K562 (cell line): ENCODE measurements around the gene THSD8. TPM values are rescaled to one million over a fixed set of nuclear protein-coding genes. Genes with fewer than 3 reads are reported as not detected.

Source experiments
- DDX20 ChIP-seq: fragments of 450-650 bp; IDR thresholded peaks from 2 replicates; pipeline ENCODE4 v1.6.1; 2016; ENCODE audit warnings: missing genetic modification characterization, low read depth, mild to moderate bottlenecking, missing compliant biosample characterization, moderate library complexity
- DIDO1 ChIP-seq: fragments of 450-650 bp; IDR thresholded peaks from 2 replicates; pipeline ENCODE4 v1.6.1; 2016; ENCODE audit warnings: low read depth, missing biosample characterization, missing genetic modification characterization
- ETS2 ChIP-seq: IDR thresholded peaks from 2 replicates; pipeline ENCODE4 v1.6.1; 2016; ENCODE audit warnings: borderline replicate concordance, missing genetic modification characterization, mild to moderate bottlenecking, moderate library complexity, missing compliant biosample characterization; ENCODE audit not compliant: poor library complexity, severe bottlenecking
- GTF2E2 ChIP-seq: fragments of 200-800 bp; sonication (Bioruptor generic); IDR thresholded peaks from 2 replicates; pipeline ENCODE4 v1.6.1; 2016; ENCODE audit warnings: missing genetic modification characterization, missing compliant biosample characterization
- HDGF ChIP-seq: fragments of 450-650 bp; IDR thresholded peaks from 2 replicates; pipeline ENCODE4 v1.6.1; 2016
- MTA3 ChIP-seq: fragments of 450-650 bp; formaldehyde crosslinking; IDR thresholded peaks from 2 replicates; pipeline ENCODE4 v1.6.1; 2017; ENCODE audit warnings: mild to moderate bottlenecking, borderline replicate concordance
- POU5F1 ChIP-seq: fragments of 150-350 bp; IDR thresholded peaks from 2 replicates; pipeline ENCODE4 v1.6.1; 2014; ENCODE audit warnings: borderline replicate concordance, low read length, low read depth, mild to moderate bottlenecking; ENCODE audit not compliant: partially characterized antibody
- PTBP1 ChIP-seq: fragments of 200-400 bp; formaldehyde crosslinking; IDR thresholded peaks from 2 replicates; pipeline ENCODE4 v1.6.1; 2017; ENCODE audit warnings: low read depth, low read length
- PURB ChIP-seq: sonication (generic); formaldehyde crosslinking; IDR thresholded peaks from 2 replicates; pipeline ENCODE4 v1.9.0; 2021; ENCODE audit warnings: low read depth, mild to moderate bottlenecking, missing genetic modification reagents
- SIX5 ChIP-seq, 2 experiments: IDR thresholded peaks; 2 replicates each; pipeline ENCODE4 v1.6.1; 2011; ENCODE audit warnings: low read length in 2 of 2, borderline replicate concordance in 1 of 2, low read depth in 1 of 2, mild to moderate bottlenecking in 1 of 2, moderate library complexity in 1 of 2; ENCODE audit not compliant: insufficient read depth in 1 of 2
- SMARCA5 ChIP-seq: fragments of 450-650 bp; IDR thresholded peaks from 2 replicates; pipeline ENCODE4 v1.6.1; 2016
- TAF1 ChIP-seq: IDR thresholded peaks from 2 replicates; pipeline ENCODE4 v1.6.1; 2011; ENCODE audit warnings: mild to moderate bottlenecking, low read length, moderate library complexity; ENCODE audit not compliant: insufficient read depth, control insufficient read depth, severe bottlenecking; ENCODE audit errors: extremely low read depth
- TBL1XR1 ChIP-seq, 2 experiments: IDR thresholded peaks; 2 replicates each; pipeline ENCODE4 v1.6.1; 2012; ENCODE audit warnings: improper control_type of control experiment in 2 of 2, low read length in 2 of 2, mild to moderate bottlenecking in 1 of 2
- U2AF1 ChIP-seq: fragments of 200-400 bp; formaldehyde crosslinking; optimal IDR thresholded peaks from 2 replicates; pipeline ENCODE3; 2017; ENCODE audit warnings: mild to moderate bottlenecking, low read depth, low read length, moderate library complexity
- ZBTB12 ChIP-seq: fragments of 250-450 bp; sonication (Bioruptor Pico); IDR thresholded peaks from 2 replicates; pipeline ENCODE4 v1.4.0; 2020
- ZNF282 ChIP-seq: sonication (generic); formaldehyde crosslinking; IDR thresholded peaks from 2 replicates; pipeline ENCODE4 v1.8.1; 2023; ENCODE audit warnings: missing genetic modification reagents
- ZNF347 ChIP-seq: fragments of 450-650 bp; formaldehyde crosslinking; IDR thresholded peaks from 2 replicates; pipeline ENCODE4 v1.4.0; 2020; ENCODE audit warnings: low read depth, mild to moderate bottlenecking, moderate library complexity
- ZNF551 ChIP-seq: fragments of 250-450 bp; sonication (Bioruptor Pico); IDR thresholded peaks from 2 replicates; pipeline ENCODE4 v1.5.0; 2021; ENCODE audit warnings: mild to moderate bottlenecking, moderate library complexity
- ZNF707 ChIP-seq: fragments of 250-450 bp; sonication (Bioruptor Pico); conservative IDR thresholded peaks from 2 replicates; pipeline ENCODE4 v1.8.0; 2022; ENCODE audit warnings: inconsistent platforms, mild to moderate bottlenecking, moderate library complexity
- polyA plus RNA-seq, 8 experiments: library from polyadenylated mRNA; depleted of rRNA in 4 of 8; stranded (reverse) in 5 of 8; unstranded in 3 of 8; fragments of >200 nt; fragmentation: Nextera tagmentation in 2 of 8; fragmentation: Illumina TruSeq in 1 of 8; extraction: Ambion mirVana in 2 of 8; extraction: Trizol in 1 of 8; gene quantifications; 2 replicates each; pipeline versions ENCODE4 v1.2.1 to v1.2.3, GENCODE V29; 2011 to 2014; ENCODE audit warnings: inconsistent platforms in 1 of 8, missing spikeins in 1 of 8
- total RNA-seq, 7 experiments: library from RNA; depleted of rRNA in 6 of 7; stranded (reverse); fragments of >200 nt in 6 of 7; fragmentation: Illumina TruSeq in 2 of 7; extraction: Trizol in 2 of 7; gene quantifications; 2 replicates each; pipeline versions ENCODE4 v1.2.1 to v1.2.3, GENCODE V29; 2011 to 2021; ENCODE audit warnings: low replicate concordance in 1 of 7
- TF ChIP-seq, protein P1 (sequence below): IDR thresholded peaks from 2 replicates; pipeline ENCODE4 v1.6.1; 2011; ENCODE audit not compliant: insufficient read length; ENCODE audit errors: extremely low read depth
- TF ChIP-seq, protein P2 (sequence below): IDR thresholded peaks from 3 replicates; pipeline ENCODE4 v1.6.1; 2011; ENCODE audit warnings: borderline replicate concordance, mild to moderate bottlenecking; ENCODE audit not compliant: insufficient read length, insufficient read depth

THSD8 gene
- total and polyA plus RNA-seq, 9 of the 15 experiments (the other 6 are each of a cell fraction or from before 2014, with no cell fraction given) = 8.4 to 42.4 (median 19.9) TPM; not detected in 2

DNA sequence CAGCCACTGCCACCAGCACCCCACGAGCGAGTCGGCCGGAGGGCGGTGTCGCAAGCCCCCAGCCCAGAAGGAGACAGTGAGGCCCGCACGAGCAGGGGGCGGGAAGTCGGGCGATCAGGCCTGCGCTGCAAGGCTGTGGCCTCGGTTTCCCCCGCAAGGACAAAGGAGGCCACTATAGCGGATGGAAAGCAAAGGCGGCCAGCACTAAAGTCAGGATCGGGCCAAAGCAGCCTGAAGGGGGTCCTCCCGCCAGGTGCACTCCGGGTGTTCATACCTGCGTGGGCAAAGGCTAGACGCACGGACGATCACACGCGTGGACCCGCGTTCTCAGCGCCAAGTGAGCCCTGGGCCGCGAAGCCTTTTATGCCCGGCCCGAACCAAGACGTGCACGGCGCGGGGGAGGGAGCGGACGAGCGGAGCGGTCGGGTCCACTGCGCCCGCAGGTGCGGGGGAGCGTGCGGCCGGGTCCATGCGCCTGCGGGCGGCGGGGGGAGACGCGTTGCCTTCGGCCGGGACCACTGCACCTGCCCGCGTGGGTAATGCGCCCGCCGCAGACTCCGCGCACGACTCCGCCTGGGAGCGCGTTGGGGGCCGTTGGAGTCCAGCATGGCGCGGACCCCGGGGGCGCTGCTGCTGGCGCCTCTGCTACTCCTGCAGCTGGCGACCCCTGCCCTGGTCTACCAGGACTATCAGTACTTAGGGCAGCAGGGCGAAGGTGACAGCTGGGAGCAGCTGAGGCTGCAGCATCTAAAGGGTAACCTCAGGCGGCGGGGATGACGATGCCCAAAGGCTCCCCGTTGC is at the start of gene THSD8, which contains the start of gene PRDX2 (continued):
- TF ChIP-seq DDX20 (tag) (no peak), SIX5 (IDR thresholded peaks at IDR 0.05; ENCODE audit: borderline replicate concordance in 1 of 2, insufficient read depth in 1 of 2, low read depth in 1 of 2, low read length in 2 of 2) (peak; percentile 54 to 68; a peak in 3 of 4 replicates), PTBP1 (no peak), GTF2E2 (tag) (0 out of 2 replicates have a peak, but pooled peaks have one; percentile 36), ZNF347 (CRISPR knock-in tag) (no peak), U2AF1 (peak; percentile 98), TBL1XR1 (IDR thresholded peaks at IDR 0.05; ENCODE audit: low read length in 2 of 2) (peak in 1 of 2 experiments; percentile 39; a peak in 1 of 4 replicates), TAF1 (peak; percentile 87), ZNF282 (CRISPR knock-in tag) (peak; percentile 92; the same call in 1 of the 2 replicates), HDGF (peak; percentile 67; the same call in 1 of the 2 replicates), ETS2 (no peak), PURB (no peak), ZNF551 (CRISPR knock-in tag) (no peak), MTA3 (peak; percentile 97), ZNF707 (CRISPR knock-in tag) (0 out of 2 replicates have a peak, but pooled peaks have one; percentile 21), DIDO1 (tag) (no peak), SMARCA5 (peak; percentile 25; the same call in 1 of the 2 replicates), POU5F1 (no peak), ZBTB12 (CRISPR knock-in tag) (peak; percentile 15; the same call in 1 of the 2 replicates)
- TF ChIP-seq, protein P1, sequence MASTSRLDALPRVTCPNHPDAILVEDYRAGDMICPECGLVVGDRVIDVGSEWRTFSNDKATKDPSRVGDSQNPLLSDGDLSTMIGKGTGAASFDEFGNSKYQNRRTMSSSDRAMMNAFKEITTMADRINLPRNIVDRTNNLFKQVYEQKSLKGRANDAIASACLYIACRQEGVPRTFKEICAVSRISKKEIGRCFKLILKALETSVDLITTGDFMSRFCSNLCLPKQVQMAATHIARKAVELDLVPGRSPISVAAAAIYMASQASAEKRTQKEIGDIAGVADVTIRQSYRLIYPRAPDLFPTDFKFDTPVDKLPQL = no peak
- TF ChIP-seq, protein P2, sequence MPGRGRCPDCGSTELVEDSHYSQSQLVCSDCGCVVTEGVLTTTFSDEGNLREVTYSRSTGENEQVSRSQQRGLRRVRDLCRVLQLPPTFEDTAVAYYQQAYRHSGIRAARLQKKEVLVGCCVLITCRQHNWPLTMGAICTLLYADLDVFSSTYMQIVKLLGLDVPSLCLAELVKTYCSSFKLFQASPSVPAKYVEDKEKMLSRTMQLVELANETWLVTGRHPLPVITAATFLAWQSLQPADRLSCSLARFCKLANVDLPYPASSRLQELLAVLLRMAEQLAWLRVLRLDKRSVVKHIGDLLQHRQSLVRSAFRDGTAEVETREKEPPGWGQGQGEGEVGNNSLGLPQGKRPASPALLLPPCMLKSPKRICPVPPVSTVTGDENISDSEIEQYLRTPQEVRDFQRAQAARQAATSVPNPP = no peak
